MV-4-11 (cell line): ENCODE measurements around the gene IRF2BP1.

Experiments
- DNase-seq: peaks from one replicate; lab custom pipeline; 2025; lab: John Stamatoyannopoulos, UW

The IRF2BP1 gene, protein sequence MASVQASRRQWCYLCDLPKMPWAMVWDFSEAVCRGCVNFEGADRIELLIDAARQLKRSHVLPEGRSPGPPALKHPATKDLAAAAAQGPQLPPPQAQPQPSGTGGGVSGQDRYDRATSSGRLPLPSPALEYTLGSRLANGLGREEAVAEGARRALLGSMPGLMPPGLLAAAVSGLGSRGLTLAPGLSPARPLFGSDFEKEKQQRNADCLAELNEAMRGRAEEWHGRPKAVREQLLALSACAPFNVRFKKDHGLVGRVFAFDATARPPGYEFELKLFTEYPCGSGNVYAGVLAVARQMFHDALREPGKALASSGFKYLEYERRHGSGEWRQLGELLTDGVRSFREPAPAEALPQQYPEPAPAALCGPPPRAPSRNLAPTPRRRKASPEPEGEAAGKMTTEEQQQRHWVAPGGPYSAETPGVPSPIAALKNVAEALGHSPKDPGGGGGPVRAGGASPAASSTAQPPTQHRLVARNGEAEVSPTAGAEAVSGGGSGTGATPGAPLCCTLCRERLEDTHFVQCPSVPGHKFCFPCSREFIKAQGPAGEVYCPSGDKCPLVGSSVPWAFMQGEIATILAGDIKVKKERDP

DNA sequence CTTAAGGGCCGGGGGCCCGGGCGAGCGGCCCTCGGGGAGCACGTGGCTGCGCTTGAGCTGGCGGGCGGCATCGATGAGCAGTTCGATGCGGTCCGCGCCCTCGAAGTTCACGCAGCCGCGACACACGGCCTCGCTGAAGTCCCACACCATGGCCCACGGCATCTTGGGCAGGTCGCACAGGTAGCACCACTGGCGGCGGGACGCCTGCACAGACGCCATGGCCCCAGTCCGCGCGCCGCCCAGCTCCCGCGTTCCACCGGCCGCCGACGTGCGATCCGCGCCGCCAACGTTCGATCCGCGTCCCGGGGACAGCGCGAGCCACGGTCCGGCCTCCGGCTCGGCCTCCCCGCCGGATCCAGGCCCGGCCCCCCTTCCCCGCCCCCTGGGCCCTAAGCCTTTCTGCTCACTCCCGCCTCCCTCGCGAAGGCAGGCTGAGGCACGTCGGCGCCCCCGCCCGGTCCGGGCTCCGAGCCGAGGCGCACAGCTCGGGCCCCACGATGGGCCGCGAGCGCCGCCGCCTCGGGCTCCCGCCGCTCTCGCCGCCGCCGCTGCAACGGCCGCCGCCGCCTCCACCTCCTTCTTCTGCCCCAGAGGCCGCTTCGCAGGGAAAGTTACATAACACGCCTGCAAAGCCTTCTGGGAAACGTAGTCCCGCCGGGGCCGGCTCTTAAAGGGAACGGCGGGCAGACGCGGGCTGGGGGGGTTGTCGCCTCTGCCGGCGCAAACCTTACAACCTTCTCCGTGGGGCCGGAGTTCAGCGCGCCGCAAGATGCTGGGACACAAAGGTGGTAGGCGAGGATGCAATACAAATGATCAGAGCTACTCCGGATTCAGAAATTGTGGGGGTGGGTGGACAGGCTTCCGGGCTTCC, at the start of gene IRF2BP1:
Gene IRF2BP1 (minus strand): TSS at position 586 of the 871 bp plus-strand sequence. CDS start 367 bp downstream, at position 219.
- peak; percentile 93 for DNase-seq

DNA sequence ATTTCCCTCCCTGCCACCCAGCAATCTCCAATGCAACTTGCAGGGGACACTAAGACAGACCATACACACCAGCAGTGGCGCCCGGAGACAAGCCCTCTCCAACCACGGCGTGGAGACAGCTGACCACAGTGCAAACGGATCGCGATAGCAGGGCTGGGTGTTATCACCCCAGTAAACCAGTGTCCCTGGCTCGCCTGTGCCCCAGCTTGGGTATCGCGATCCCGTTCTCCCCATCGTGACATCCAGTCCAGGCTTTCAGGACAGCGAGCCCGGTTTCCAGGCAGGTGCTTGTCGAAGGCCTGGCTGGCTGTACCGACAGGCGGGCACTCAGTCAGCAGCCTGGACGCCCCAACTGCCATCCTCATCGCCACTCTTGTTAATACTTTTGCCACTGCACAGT, 49.3 kb upstream of the IRF2BP1 start:
- DNase-seq = no peak

DNA sequence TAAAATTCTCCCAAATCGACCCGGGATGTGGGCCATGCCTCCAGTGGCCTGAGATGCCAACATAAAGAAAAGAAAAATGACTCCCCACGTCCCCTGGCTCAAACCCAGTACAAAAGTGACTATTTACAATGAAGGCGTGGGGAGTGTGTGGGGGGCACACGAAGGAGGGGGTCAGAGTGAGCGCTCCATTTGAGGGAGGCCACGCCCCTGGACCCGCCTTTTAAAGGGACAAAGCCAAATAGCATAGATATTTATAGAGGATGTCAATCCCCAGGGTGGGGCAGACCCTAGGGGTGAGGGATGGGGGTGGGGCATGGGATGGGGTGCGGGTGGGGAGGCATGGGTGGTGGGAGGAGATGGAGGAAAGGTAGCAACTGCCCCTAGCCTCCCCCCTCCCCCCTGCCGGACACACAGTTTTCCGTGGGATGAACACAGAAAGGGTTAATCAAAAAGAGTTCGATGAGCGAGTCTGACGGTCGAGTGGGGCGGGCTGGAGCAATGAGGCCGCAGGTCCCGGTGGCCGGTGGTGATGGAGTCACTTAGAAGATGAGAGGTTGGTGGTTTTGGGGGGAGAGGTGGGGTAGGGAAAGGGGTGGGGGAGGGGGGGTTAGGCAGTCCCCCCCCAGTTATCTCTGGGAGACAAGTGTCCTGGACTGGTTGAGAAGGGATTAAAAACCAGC, 48.8 kb upstream of the IRF2BP1 start:
- DNase-seq = no peak

DNA sequence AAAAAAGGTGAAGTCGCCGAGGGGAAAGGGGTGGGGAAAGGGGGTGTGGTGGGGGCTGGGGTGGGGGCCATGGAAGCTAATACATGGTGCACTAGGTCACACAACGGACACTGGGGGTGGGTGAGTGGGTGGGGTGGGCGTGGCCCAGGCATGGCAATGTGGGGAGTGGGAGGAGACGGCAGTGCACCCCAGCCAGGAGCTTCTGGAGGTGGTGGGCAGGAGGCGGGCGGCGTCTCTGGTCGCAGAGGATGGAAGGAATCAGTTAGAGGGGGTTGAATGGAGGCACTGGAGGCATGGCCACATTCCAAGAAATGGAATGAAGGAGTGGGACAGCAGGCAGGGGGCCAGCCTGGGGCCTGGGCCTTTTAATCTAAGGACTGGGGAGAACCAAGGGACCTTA, 47.8 kb upstream of the IRF2BP1 start:
- no peak for DNase-seq

DNA sequence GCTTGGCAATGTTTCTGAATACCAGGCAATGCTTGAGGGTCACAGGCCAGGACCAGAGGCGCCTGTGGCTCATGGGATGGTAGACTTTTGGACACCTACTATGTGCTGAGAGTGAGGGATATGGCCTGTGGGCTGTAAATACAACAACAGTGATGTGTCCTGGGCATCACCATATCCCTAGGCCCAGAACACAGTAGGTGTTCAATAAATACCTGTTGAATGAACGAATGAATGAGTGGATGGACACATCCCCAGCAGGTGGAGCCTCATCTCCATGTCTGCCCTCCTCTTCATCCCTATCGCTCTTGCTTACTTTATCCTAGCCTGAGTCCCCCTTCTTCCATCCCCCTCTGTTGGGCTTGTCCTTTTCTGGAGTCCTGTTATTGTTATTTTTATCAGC, 45.1 kb upstream of the IRF2BP1 start:
- no peak for DNase-seq

DNA sequence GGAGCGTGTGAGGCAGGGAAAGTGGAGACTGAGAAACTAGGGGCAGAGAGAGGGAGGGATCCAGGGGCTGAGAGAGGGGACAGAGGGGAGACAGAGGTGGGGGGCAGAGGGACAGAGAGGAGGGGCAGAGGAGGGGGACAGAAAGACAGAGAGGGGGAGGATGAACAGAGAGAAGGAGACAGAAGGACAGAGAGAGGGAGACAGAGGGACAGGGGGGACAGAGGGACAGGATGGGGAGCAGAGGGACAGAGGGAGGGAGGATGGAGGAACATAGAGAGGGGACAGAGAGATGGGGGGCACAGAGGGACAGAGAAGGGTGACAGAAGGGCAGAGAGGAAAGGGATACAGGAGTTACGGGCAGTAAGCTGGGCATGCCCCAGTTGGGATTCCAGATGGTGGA, 43.3 kb upstream of the IRF2BP1 start:
- DNase-seq = no peak

DNA sequence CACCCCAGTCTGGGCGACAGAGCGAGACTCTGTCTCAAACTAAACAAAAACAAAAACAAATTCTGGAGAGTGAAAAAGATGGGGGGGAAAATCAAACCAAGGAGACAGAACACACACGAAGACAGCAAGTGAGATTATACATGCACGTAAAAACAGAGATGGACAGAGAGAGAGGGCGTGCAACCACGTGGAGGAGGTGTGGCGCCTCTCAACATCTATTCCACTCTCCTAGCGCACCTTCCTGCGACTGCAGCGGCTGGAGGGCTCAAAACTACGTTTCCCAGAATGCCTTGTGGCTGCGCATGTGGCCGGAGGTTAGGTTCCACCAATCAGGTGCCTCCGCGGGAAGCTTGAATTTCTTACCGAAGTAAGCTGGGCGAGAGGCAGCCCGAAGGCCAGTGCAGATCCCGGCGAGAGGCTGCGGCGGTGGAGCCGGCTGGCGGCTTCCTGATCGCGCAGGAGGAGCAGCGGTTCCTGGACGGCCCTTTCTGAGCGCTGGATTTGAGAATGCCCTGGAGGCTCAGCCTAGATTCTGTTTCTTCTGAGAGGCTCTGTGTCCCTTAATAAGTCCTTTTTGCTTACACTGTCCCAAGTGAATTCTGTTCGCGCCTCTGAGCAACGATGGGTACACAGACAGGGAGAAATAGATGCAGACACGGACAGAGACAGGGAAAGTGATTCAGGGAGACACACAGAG, 41.8 kb upstream of the IRF2BP1 start:
- DNase-seq = peak; percentile 94

DNA sequence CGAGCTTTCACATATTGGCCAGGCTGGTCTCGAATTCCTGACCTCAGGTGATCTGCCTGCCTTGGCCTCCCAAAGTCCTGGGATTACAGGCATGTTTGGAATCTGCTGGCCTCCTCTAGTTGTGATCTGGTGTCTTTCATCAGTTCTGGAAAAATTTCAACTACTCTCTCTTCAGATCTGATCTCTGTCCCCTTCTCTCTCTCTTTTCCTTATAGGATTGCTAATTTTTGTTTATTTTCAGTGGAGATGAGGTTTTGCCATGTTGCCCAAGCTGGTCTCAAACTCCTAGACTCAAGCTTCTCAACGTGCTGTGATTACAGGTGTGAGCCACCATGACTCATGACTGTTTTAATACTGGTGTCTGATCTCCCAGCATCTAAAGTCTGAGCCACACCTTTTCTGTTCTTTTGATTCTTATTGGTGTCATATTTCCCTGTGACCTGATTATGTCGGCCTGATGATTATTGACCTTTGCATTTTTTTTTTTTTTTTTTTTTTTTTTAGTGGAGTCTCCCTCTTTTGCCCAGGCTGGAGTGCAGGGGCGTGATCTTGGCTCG, 39.0 kb upstream of the IRF2BP1 start:
- DNase-seq = no peak

DNA sequence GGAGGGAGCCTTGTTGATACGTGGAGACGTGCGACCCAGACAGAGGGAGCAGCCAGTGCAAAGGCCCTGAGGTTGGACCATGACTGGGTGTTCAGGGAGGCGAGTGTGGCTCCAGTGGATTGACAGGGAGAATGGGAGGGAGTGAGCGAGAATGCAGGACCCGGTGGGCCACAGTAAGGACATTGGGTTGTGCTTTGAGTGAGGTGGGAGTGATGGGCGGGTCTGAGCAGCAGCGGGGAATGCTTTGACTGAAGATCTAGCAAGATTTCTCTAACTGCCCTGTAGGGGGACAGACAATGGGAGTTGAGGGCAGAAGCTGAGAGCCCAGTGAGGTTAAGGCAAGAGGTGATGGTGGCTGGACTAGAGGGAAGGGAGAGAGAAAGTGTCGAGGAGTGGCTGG, 36.3 kb upstream of the IRF2BP1 start:
- DNase-seq = no peak

DNA sequence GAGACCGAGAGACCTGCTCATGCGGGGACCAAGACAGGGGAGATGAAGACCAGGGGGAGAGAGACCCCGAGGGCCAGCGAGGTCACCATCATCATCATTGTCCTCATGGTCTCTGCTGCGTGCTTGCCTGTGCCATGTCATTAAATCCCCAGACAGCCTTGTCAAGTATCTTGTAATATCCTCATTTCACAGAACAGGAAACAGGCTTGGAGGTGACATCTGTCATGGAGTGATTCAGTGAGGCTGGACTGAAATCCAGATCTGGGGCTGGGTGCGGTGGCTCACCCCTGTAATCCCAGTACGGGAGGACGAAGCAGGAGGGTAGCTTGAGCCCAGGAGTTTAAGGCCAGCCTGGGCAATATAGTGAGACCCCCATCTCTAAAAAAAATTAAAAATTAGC, 34.5 kb upstream of the IRF2BP1 start:
- DNase-seq = peak; percentile 70

DNA sequence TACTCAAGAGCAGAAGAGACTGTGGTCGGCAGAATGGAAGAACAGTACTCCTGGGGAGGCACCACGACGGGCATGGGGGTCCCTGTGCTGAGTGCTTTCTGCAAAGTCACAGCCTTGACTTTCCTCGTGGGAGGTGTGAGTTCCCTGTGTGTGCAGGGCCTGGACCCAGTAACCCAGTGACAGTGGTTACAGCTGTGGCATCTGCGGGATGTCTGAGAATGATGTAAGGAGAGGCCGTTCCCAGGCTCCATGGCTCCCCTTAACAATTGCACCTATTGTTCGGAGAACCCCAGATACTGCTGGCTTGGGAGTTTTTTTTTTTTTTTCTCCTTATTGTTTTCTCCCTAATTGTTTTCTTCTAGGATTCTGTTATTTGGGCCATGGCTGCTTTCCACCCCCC, 33.7 kb upstream of the IRF2BP1 start:
- DNase-seq = peak; percentile 26

DNA sequence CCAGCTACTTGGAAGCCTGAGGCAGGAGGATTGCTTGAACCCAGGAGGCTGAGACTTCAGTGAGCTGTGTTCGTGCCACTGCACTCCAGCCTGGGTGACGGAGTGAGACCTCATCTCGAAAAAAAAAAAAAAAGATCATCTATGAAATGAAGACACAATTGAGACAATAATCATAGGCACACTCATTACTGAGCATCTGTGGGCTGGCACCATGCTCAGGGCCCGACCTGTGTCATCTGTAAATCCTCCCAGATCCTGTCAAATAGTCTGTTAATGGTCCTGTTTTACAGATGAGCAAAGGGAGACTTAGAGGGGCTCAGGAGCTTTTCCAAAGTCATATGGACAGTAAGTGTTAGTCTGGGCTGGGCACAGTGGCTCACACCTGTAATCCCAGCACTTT, 32.8 kb upstream of the IRF2BP1 start:
- DNase-seq = no peak

DNA sequence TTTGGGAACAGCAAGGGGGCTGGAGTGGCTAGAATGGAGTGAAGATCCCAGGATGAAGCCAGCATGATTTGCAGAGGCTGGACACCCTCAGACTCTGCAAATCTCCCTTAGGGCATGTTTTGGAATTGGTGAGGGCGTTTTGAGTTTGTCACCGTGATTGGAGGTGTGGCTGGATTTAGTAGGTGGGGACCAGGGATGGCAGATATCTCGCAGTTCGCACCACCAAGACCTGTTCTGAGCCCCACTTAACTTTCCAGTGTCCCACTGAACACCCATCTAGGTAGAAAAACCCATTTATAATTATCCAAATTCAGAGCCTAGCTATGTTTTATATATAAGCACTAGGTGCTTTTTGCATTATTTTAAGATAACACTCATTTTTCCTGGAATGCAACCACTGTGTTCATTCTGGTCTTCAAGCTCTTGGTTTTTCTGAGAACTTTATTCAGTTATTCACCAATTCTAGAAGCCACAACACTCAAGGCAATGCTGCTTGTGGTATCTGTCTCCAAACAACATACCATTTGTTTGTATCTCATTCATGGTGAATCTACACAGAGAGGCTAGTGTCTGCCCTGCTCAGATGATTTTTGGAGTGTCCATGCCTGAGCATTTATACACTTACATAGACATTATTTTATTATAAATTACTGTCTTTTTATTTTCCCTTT, 31.6 kb upstream of the IRF2BP1 start:
- peak; percentile 30 for DNase-seq

DNA sequence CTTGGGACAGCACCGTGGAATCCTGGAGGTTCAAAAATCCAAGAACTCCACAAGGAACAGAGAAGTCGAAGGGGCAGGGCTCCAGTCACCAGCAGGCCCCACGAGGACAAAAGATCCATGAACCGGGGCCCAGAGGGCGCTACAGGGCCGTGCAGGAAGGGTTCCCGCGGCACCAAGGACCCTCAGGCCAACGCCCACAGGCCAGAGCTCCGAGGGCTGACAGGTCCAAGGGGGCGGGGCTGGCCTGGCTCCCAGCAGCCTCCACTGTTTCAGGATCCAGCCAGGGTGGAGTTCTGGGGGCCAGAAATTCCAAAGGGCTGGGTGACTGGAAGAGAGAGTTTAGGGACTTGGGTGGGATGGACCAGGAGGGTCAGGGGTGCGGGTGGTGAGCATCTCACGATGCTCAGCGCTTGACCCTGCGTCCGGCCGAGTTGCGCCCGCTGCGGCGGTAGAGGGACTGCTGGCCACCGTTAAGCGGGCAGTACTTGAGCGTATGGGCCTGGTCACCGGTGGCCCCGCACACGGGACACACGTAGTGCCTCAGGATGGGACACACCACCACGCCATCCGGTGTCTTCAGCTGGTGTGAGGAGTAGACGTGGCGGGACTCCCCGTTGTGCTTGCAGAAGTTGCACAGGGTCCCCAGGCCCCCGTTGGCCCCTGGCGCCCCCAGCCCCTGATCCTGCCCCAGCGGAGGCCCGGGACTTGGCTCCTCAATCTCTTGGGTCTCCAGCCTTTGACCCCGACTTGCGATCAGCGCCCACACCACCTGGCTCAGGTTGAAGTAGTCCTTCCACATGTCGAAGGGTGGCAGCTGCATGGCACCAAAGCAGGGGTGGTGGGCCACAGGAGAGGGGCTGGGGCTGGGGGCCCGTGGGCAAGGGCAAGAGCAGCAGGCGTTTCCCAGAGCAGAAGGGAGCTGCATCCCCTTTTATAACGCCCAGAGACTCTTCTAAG, 28.2 kb upstream of the IRF2BP1 start, which contains the start of gene NANOS2:
Gene NANOS2 (minus strand): TSS at position 905 of the 957 bp plus-strand sequence. CDS start 85 bp downstream, at position 820.
- DNase-seq = no peak

DNA sequence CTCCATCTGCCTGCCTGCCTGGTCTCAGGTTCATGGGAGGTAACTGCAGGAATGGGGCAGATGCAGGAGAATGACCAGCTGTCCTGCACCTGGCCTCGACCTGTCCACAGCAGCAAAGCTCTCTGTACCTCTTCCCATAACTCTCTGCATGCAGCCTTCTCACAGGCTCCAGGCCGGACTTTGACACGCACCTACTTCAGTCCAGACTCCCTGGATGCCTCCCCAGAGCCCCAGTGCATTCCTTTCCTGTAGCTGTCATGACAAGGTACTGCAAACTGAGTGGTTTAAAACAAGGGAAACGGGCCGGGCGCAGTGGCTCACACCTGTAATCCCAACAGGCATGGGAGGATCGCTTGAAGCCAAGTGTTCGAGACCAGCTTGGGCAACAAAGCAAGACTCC, 25.4 kb upstream of the IRF2BP1 start:
- DNase-seq = no peak

DNA sequence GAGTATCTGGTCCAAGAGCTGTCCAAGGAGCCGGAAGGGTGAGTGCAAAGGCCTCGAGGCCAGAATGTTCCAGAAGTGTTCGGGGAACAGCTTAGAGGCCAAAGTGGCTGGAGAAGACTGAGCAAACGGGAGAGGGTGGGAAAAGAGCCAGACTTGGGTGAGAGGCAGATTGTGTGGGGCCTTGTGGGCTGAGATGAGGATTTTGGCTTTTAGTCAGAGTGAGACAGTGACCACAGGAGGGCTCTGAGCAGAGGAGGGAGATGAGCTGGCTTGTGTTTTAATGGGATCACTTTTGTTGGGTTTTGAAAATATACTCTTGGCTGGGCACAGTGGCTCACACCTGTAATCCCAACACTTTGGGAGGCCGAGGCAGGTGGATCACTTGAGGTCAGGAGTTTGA, 23.0 kb upstream of the IRF2BP1 start:
- no peak for DNase-seq

DNA sequence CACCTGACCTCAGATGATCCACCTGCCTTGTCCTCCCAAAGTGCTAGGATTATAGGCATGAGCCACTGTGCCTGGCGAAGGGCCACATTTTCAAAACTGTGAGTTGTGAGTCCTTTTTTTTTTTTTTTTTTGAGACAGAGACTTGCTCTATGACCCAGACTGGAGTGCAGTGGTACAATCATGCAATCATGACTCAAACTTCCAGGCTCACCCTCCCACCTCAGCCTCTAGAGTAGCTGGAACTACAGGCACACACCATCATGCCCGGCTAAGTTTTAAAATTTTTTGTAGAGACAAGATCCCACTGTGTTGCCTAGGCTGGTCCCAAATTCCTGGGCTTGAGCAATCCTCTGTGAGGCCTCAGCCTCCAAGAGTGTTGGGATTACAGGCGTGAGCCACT, 20.3 kb upstream of the IRF2BP1 start:
- DNase-seq = no peak

DNA sequence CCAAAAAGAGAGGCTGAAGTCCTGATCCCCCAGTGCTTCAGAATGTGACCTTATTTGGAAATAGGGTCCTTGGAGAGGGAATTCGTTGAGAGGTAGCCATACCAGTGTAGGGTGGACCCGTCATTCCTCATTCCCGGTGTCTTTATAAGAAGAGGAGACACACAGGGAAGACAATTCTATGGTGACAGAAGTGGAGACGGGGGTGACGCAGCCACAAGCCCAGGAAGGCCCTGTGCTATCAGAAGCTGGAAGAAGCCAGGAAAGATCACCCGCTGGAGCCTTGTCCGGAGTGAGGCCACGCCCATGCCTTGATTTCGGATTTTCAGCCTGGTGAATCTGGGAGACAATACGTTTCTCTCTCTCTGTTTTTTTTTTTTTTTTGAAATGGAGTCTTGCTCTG, 19.1 kb upstream of the IRF2BP1 start:
- no peak for DNase-seq
